GM21528 (cell line): ENCODE results near the gene ZBTB5.
"Not testable (repeated sequence)": the region's sequence is repeated elsewhere in the genome, so short reads cannot be mapped to it uniquely, and the experiment has no call there.

Experiments used
- ATAC-seq: cut with Tn5 transposase; IDR thresholded peaks from one replicate; pipeline ENCODE4 v1.9.1; 2021; ENCODE audit warnings: mild to moderate bottlenecking, moderate library complexity; ENCODE audit not compliant: unreplicated experiment, low FRiP score

ZBTB5 gene

DNA sequence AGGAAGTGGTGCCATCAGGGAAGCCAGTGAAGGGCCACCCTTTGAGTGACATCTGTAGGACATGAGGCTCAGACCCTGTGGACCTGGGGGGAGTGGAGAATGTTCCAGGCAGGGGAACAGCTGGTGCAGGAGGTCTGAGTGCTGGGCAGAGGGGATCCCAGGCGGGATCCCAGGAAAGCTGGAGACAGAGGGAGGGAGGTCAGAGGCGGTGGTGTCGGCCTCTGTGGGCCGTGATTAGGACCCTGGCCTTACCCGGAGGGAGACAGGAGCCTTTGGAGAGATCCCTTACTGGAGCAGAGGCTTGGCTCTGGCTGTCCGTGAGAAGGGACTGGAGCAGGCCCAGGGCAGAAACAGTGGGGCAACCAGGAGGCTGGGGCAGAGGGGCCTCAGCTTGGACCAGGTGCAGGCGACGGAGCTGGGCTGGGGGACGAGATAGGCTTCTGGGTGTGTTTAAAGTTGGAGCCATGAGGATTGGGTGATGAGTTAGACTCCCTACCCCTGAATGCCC, 54.8 kb downstream of the ZBTB5 start:
- no peak for ATAC-seq

DNA sequence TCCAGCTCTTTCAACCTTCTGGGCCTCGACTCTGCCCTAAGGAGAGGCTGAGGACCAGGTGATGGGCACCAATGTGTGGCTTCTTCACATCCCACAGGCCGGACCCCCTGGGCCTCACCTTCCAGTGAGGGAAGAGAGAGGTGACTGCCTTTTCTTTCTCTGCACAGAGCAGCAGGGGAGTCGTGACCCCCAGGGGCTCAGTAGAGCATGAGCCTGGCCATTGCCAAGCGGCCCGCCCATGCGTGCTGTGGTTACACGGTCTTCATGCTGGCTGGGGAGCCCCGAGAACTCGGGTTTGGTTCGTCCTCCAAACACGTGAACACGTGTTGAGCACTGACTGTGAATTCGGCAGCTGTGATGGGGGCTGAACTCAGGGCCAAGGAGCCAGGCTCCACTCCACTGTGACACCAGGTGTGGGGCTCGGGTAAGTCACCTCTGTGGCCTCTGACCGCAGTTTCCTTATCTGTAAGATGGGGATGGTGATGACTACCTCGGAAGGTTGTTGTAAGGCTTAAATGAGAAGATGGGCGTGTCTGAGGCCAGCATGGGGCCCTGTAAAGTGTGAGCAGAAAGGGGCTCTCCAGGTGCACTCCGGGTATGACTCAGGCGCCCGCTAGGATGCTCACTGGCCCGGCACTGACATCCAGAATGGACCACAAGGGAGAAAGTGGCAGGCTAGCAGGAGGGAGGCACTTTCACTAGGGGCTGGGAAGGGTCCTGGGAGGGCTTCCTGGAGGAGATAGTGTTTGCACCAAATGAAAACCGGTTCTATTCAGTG, 56.1 kb downstream of the ZBTB5 start:
- ATAC-seq: peak; percentile 91

DNA sequence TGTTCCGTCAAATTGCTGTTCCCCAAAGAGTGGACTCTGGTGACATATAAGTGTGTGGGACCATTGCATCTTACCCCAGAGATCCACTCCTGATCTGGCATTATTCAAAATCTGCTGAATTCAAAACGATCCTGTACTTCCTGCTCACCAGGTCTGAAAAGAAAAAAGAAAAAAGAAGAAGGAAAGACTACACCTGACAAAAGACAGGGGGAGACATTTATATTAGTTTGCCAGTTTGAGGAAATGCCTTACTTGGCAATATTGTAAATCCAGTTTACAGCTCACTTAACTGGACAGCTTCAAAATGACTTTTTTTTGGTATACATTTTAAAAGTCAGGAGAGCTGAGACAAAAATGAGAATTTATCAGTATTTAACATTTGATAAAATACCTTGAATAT, 57.8 kb downstream of the ZBTB5 start:
- ATAC-seq: no peak

GRCh38 chr9:37406603-37407401, 58.4 kb downstream of the ZBTB5 start:
- ATAC-seq: no peak

DNA sequence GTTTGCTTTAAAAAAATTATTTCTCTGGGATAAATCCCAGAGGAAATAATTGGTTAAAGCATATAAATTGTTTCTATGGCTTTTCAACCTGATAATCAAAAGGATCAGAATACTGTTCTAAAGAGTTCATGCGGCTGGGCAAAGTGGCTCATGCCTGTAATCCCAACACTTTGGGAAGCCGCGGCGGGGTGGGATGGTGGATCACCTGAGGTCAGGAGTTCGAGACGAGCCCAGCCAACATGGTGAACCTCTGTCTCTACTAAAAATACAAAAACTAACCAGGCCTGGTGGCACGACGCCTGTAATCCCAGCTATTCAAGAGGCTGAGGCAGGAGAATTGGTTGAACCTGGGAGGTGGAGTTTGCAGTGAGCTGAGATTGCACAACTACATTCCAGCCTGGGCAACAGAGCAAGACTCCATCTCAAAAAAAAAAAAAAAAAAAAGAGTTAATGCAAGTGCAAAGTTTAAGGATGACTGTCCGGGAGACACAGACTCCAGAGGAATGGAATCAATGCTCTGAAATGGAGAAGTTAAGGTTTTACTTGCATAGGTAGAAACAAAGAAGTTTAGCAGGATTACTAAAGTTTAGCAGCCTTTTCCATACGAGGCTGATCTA, 59.4 kb downstream of the ZBTB5 start:
- ATAC-seq: no peak

- ATAC-seq: no peak
Measured at GRCh38 chr9:37405350-37405749, 59.9 kb downstream of the ZBTB5 start.

DNA sequence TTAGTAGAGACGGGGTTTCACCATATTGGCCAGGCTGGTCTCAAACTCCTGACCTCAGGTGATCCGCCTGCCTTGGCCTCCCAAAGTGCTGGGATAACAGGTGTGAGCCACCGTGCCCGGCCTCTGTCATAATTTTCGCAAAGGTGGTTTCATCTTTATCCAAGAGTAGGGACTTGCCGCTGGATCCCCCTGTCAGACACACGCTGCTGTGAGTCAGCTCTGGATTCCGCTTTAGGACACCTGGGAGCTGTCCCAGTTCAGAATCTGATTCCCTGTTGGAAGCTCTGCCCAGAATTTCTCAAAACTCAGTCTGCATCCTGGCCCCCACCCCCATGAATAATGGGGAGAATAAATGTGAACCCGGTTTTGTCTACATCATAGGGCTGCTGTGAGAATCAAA, 60.7 kb downstream of the ZBTB5 start:
- no peak for ATAC-seq

GRCh38 chr9:37399336-37399735, 65.9 kb downstream of the ZBTB5 start:
- no peak for ATAC-seq

GRCh38 chr9:37398464-37399025, 66.7 kb downstream of the ZBTB5 start:
- ATAC-seq: no peak

DNA sequence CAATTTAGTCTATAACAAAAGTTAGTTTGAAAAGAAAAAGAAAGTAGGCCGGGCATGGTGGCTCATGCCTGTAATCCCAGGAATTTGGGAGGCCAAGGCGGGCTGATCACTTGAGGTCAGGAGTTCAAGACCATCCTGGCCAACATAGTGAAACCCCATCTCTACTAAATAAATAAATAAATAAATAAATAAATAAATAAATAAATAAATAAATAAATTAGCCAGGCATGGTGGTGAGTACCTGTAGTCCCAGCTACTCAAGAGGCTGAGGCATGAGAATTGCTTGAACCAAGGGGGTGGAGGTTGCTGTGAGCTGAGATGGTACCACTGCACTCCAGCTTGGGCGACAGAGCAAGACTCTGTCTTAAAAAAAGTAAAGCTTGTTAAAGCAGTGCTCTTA, 67.3 kb downstream of the ZBTB5 start:
- not testable (repeated sequence) for ATAC-seq

- no peak for ATAC-seq
Measured at GRCh38 chr9:37395663-37396062, 69.6 kb downstream of the ZBTB5 start.

- no peak for ATAC-seq
Measured at GRCh38 chr9:37395229-37395628, 70.0 kb downstream of the ZBTB5 start.

- no peak for ATAC-seq
Measured at GRCh38 chr9:37392272-37392671, 73.0 kb downstream of the ZBTB5 start.

GRCh38 chr9:37390759-37391158, 74.5 kb downstream of the ZBTB5 start:
- ATAC-seq: peak; percentile 83
